ENCODE results near the gene ASIC4.

The ASIC4 gene

GRCh38 chr2:219492575-219492974 is 21.7 kb upstream of the ASIC4 start:
- no peak overlapping the region for H3K4me3 ChIP-seq (ENCODE audit: low read depth in 1 of 2, low read length in 2 of 2)
- peaks cover 27% of the 10 kb centered on the region for H3K4me1 ChIP-seq (ENCODE audit: insufficient read depth, low read length)
- no peaks in the 10 kb centered on the region for H3K27me3 ChIP-seq (ENCODE audit: control insufficient read depth in 1 of 2, insufficient read depth in 2 of 2, low read length in 2 of 2)
- H3K36me3 ChIP-seq (ENCODE audit: insufficient read depth, low read length), result peaks cover 45% of the 10 kb centered on the region
- H3K9me3 ChIP-seq (ENCODE audit: low read length), result no peaks in the 10 kb centered on the region
- no peak overlapping the region for H3K9ac ChIP-seq (ENCODE audit: low read length)
- no peak overlapping the region for H3K27ac ChIP-seq (ENCODE audit: low read depth, low read length)

DNA sequence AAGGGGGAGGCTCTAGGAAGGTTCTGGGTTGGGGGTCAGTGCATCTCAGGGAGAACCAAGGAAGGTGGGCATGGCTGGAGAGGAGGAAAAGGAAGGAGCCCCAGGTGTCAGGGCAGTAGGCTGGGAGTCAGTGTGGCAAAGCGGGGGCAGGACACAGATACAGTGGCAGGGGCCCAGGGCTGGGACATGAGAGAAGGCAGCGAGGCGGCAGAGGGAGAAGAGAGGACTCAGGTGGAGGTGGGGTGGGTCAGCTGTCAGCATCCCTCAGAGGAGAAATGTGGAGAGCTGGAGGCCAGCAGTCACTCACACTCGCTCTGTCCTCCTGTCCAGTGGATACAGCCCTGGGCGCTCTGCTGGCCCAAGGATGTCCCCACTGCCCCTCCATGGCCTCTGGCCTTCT is 21.2 kb upstream of the ASIC4 start:
- Histone ChIP-seq H3K4me1 (ENCODE audit: insufficient read depth, low read length) (peaks cover 28% of the 10 kb centered on the region), H3K27me3 (ENCODE audit: control insufficient read depth in 1 of 2, insufficient read depth in 2 of 2, low read length in 2 of 2) (no peaks in the 10 kb centered on the region), H3K9me3 (ENCODE audit: low read length) (no peaks in the 10 kb centered on the region), H3K36me3 (ENCODE audit: insufficient read depth, low read length) (peaks cover 40% of the 10 kb centered on the region), H3K9ac (ENCODE audit: low read length) (no peak overlapping the region), H3K27ac (ENCODE audit: low read depth, low read length) (no peak overlapping the region), H3K4me3 (ENCODE audit: low read depth in 1 of 2, low read length in 2 of 2) (no peak overlapping the region)

- H3K9me3 ChIP-seq (ENCODE audit: low read length), result no peaks in the 10 kb centered on the region
- H3K27ac ChIP-seq (ENCODE audit: low read depth, low read length), result peak overlapping the region; percentile 35
- H3K9ac ChIP-seq (ENCODE audit: low read length), result no peak overlapping the region
- peaks cover 39% of the 10 kb centered on the region for H3K4me1 ChIP-seq (ENCODE audit: insufficient read depth, low read length)
- H3K4me3 ChIP-seq (ENCODE audit: low read depth in 1 of 2, low read length in 2 of 2), result no peak overlapping the region
- peaks cover 22% of the 10 kb centered on the region for H3K36me3 ChIP-seq (ENCODE audit: insufficient read depth, low read length)
- no peaks in the 10 kb centered on the region for H3K27me3 ChIP-seq (ENCODE audit: control insufficient read depth in 1 of 2, insufficient read depth in 2 of 2, low read length in 2 of 2)
Measured at GRCh38 chr2:219494952-219495530, 19.2 kb upstream of the ASIC4 start.

- no peak overlapping the region for H3K9ac ChIP-seq (ENCODE audit: low read length)
- peaks cover 39% of the 10 kb centered on the region for H3K4me1 ChIP-seq (ENCODE audit: insufficient read depth, low read length)
- peaks cover 16% of the 10 kb centered on the region for H3K36me3 ChIP-seq (ENCODE audit: insufficient read depth, low read length)
- peak overlapping the region; percentile 95 for H3K27ac ChIP-seq (ENCODE audit: low read depth, low read length)
- H3K9me3 ChIP-seq (ENCODE audit: low read length), result no peaks in the 10 kb centered on the region
- no peaks in the 10 kb centered on the region for H3K27me3 ChIP-seq (ENCODE audit: control insufficient read depth in 1 of 2, insufficient read depth in 2 of 2, low read length in 2 of 2)
- H3K4me3 ChIP-seq (ENCODE audit: low read depth in 1 of 2, low read length in 2 of 2), result no peak overlapping the region
Measured at GRCh38 chr2:219495531-219496122, 18.7 kb upstream of the ASIC4 start.

GRCh38 chr2:219496247-219496824 is 17.9 kb upstream of the ASIC4 start:
- Histone ChIP-seq H3K9ac (ENCODE audit: low read length) (no peak overlapping the region), H3K4me1 (ENCODE audit: insufficient read depth, low read length) (peaks cover 39% of the 10 kb centered on the region), H3K9me3 (ENCODE audit: low read length) (no peaks in the 10 kb centered on the region), H3K36me3 (ENCODE audit: insufficient read depth, low read length) (peaks cover 10% of the 10 kb centered on the region), H3K27ac (ENCODE audit: low read depth, low read length) (peak overlapping the region; percentile 95), H3K4me3 (ENCODE audit: low read depth in 1 of 2, low read length in 2 of 2) (peak overlapping the region in 1 of 2 donors; percentile 36), H3K27me3 (ENCODE audit: control insufficient read depth in 1 of 2, insufficient read depth in 2 of 2, low read length in 2 of 2) (no peaks in the 10 kb centered on the region)

GRCh38 chr2:219496825-219497494 is 17.3 kb upstream of the ASIC4 start:
- Histone ChIP-seq H3K36me3 (ENCODE audit: insufficient read depth, low read length) (peaks cover 10% of the 10 kb centered on the region), H3K9ac (ENCODE audit: low read length) (peak overlapping the region; percentile 66), H3K4me1 (ENCODE audit: insufficient read depth, low read length) (peaks cover 39% of the 10 kb centered on the region), H3K27me3 (ENCODE audit: control insufficient read depth in 1 of 2, insufficient read depth in 2 of 2, low read length in 2 of 2) (no peaks in the 10 kb centered on the region), H3K27ac (ENCODE audit: low read depth, low read length) (peak overlapping the region; percentile 95), H3K4me3 (ENCODE audit: low read depth in 1 of 2, low read length in 2 of 2) (peak overlapping the region; percentile 36 to 83), H3K9me3 (ENCODE audit: low read length) (no peaks in the 10 kb centered on the region)

- H3K27me3 ChIP-seq (ENCODE audit: control insufficient read depth in 1 of 2, insufficient read depth in 2 of 2, low read length in 2 of 2), result no peaks in the 10 kb centered on the region
- peak overlapping the region; percentile 89 for H3K9ac ChIP-seq (ENCODE audit: low read length)
- H3K27ac ChIP-seq (ENCODE audit: low read depth, low read length), result peak overlapping the region; percentile 95
- H3K4me1 ChIP-seq (ENCODE audit: insufficient read depth, low read length), result peaks cover 39% of the 10 kb centered on the region
- H3K9me3 ChIP-seq (ENCODE audit: low read length), result no peaks in the 10 kb centered on the region
- H3K4me3 ChIP-seq (ENCODE audit: low read depth in 1 of 2, low read length in 2 of 2), result peak overlapping the region; percentile 56 to 83
- peaks cover 9% of the 10 kb centered on the region for H3K36me3 ChIP-seq (ENCODE audit: insufficient read depth, low read length)
Measured at GRCh38 chr2:219497495-219498279, 16.6 kb upstream of the ASIC4 start.

DNA sequence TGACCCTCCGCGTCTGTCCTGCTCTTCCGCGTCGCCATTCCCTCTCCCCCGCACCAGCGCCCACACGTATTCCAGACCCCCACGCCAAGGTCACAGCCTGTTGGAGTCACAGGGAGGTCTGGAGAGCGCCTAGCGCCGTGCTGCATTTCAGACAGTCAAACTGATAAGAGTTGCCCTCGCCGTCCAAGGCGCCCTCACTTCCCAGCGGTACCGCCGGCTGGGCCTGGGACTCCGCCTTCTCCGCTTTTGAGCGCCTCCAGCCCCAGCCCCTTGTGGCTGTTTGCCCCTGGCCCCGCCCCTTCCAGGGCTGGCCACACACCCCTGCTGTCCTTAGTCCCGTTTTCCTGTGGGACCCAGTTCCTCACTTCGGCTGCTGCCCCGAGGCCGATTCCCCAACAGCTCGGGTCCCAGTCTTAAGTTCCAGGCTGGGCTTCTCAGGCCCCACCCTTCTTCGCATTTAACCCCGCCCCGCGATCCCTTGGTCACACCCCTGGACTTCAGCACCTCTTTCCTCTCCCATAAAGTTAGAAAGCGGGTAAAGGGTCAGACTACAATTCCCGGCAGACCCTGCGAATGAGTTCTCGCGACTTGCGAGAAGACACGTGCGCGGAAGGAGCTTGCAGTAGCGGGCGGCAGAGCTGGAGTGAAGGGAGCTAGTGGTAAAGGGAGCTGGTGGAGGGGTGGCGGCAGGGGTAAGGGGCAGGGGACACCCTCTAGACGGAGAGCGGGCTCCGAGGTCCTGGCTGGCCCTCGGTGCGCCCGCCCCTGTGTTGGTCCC is 15.8 kb upstream of the ASIC4 start, which contains the start of gene GMPPA:
GMPPA (plus strand) TSS at position 612 of the 778 bp plus-strand sequence. CDS start 1,085 bp downstream, outside the sequence.
- H3K36me3 ChIP-seq (ENCODE audit: insufficient read depth, low read length), result peaks cover 13% of the 10 kb centered on the region
- no peaks in the 10 kb centered on the region for H3K9me3 ChIP-seq (ENCODE audit: low read length)
- H3K27ac ChIP-seq (ENCODE audit: low read depth, low read length), result peak within 1 kb of the TSS; percentile 95
- H3K9ac ChIP-seq (ENCODE audit: low read length), result peak within 1 kb of the TSS; percentile 89
- H3K4me3 ChIP-seq (ENCODE audit: low read depth in 1 of 2, low read length in 2 of 2), result peak within 1 kb of the TSS; percentile 56 to 83
- peaks cover 39% of the 10 kb centered on the region for H3K4me1 ChIP-seq (ENCODE audit: insufficient read depth, low read length)
- H3K27me3 ChIP-seq (ENCODE audit: control insufficient read depth in 1 of 2, insufficient read depth in 2 of 2, low read length in 2 of 2), result no peaks in the 10 kb centered on the region

GRCh38 chr2:219499058-219499307 is 15.3 kb upstream of the ASIC4 start:
- Histone ChIP-seq H3K4me1 (ENCODE audit: insufficient read depth, low read length) (peaks cover 39% of the 10 kb centered on the region), H3K27ac (ENCODE audit: low read depth, low read length) (peak overlapping the region; percentile 95), H3K9ac (ENCODE audit: low read length) (peak overlapping the region; percentile 89), H3K9me3 (ENCODE audit: low read length) (no peaks in the 10 kb centered on the region), H3K27me3 (ENCODE audit: control insufficient read depth in 1 of 2, insufficient read depth in 2 of 2, low read length in 2 of 2) (no peaks in the 10 kb centered on the region), H3K36me3 (ENCODE audit: insufficient read depth, low read length) (peaks cover 18% of the 10 kb centered on the region), H3K4me3 (ENCODE audit: low read depth in 1 of 2, low read length in 2 of 2) (peak overlapping the region; percentile 49 to 83)

- Histone ChIP-seq H3K27me3 (ENCODE audit: control insufficient read depth in 1 of 2, insufficient read depth in 2 of 2, low read length in 2 of 2) (no peaks in the 10 kb centered on the region), H3K4me3 (ENCODE audit: low read depth in 1 of 2, low read length in 2 of 2) (peak overlapping the region in 1 of 2 donors; percentile 83), H3K27ac (ENCODE audit: low read depth, low read length) (no peak overlapping the region), H3K9ac (ENCODE audit: low read length) (no peak overlapping the region), H3K9me3 (ENCODE audit: low read length) (no peaks in the 10 kb centered on the region), H3K4me1 (ENCODE audit: insufficient read depth, low read length) (peaks cover 39% of the 10 kb centered on the region), H3K36me3 (ENCODE audit: insufficient read depth, low read length) (peaks cover 24% of the 10 kb centered on the region)
Measured at GRCh38 chr2:219499555-219499954, 14.7 kb upstream of the ASIC4 start.

Data from muscle layer of colon (tissue), 2 donors.